Left ventricle myocardium inferior (tissue), 1 donor: ENCODE results near the gene TRAP1. TPM values are rescaled to one million over a fixed set of nuclear protein-coding genes. Genes with fewer than 3 reads are reported as not detected.

Experiments
- DNase-seq: peaks from one replicate; pipeline ENCODE4 v3.0.0-alpha.2; 2020
- H3K27ac ChIP-seq: fragments of 200-600 bp; replicated peaks from 2 replicates; pipeline ENCODE4 v1.8.0; 2021
- H3K27me3 ChIP-seq: fragments of 200-600 bp; 2 replicates; pipeline ENCODE4 v1.8.0; 2021; ENCODE audit warnings: low read depth
- H3K36me3 ChIP-seq: fragments of 200-600 bp; 2 replicates; pipeline ENCODE4 v1.8.0; 2021
- H3K4me1 ChIP-seq: fragments of 200-600 bp; 2 replicates; pipeline ENCODE4 v1.8.0; 2021
- H3K4me3 ChIP-seq: fragments of 200-600 bp; 2 replicates; pipeline ENCODE4 v1.8.0; 2021; ENCODE audit warnings: mild to moderate bottlenecking, moderate library complexity
- H3K9me3 ChIP-seq: fragments of 200-600 bp; replicated peaks from 2 replicates; pipeline ENCODE4 v1.8.0; 2021
- intact Hi-C: fragments of 100-400 bp; cut with micrococcal nuclease; formaldehyde crosslinking; loops from one replicate; pipeline ENCODE4 v1.11.0; 2022
- total RNA-seq: library from RNA; stranded (reverse); fragmentation: NEBNext Ultra II Directional; extraction: Animal tissue kit (Norgen Biotek cat#: 25700); gene quantifications from one replicate; pipeline ENCODE4 v1.2.1, GENCODE V29; 2021
- TF ChIP-seq, protein P1 (sequence below): fragments of 200-600 bp; IDR thresholded peaks from 2 replicates; pipeline ENCODE4 v1.8.0; 2021; ENCODE audit warnings: antibody characterized with exemption, mild to moderate bottlenecking, borderline replicate concordance
- donor health status: DM: no; HTN: yes; CAD: no; lungs with severe emphysema.

Gene TRAP1
- total RNA-seq, 1 donor from 2014 or later, result 128 TPM

DNA sequence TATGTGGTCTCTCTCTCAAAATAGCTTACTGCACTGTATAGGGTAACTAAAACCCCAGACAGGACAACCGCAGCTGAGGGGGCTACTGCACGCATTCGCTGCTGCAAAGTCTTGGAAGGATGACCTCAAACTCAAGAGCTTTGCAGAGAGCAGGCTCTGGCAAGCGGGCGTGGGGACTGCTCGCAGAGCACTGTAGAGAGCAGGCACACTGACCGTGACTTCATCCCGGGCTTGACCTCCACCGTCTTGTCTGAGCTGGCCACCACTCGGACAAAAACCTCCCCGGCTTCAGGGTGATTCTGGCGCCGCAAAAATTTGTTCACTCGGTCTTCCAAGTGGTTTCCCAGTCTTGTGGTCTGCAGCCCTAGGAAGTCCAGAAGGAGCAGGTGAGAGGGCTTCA is 22.9 kb upstream of the TRAP1 start:
- intact Hi-C loops, result no loop called here
- Histone ChIP-seq H3K4me1 (no peaks in the 10 kb centered on the region), H3K27ac (no peak overlapping the region), H3K27me3 (no peaks in the 10 kb centered on the region), H3K9me3 (no peaks in the 10 kb centered on the region), H3K4me3 (no peak overlapping the region), H3K36me3 (peaks cover 100% of the 10 kb centered on the region)
- no peak for DNase-seq
- TF ChIP-seq, protein P1, sequence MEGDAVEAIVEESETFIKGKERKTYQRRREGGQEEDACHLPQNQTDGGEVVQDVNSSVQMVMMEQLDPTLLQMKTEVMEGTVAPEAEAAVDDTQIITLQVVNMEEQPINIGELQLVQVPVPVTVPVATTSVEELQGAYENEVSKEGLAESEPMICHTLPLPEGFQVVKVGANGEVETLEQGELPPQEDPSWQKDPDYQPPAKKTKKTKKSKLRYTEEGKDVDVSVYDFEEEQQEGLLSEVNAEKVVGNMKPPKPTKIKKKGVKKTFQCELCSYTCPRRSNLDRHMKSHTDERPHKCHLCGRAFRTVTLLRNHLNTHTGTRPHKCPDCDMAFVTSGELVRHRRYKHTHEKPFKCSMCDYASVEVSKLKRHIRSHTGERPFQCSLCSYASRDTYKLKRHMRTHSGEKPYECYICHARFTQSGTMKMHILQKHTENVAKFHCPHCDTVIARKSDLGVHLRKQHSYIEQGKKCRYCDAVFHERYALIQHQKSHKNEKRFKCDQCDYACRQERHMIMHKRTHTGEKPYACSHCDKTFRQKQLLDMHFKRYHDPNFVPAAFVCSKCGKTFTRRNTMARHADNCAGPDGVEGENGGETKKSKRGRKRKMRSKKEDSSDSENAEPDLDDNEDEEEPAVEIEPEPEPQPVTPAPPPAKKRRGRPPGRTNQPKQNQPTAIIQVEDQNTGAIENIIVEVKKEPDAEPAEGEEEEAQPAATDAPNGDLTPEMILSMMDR, result no peak

DNA sequence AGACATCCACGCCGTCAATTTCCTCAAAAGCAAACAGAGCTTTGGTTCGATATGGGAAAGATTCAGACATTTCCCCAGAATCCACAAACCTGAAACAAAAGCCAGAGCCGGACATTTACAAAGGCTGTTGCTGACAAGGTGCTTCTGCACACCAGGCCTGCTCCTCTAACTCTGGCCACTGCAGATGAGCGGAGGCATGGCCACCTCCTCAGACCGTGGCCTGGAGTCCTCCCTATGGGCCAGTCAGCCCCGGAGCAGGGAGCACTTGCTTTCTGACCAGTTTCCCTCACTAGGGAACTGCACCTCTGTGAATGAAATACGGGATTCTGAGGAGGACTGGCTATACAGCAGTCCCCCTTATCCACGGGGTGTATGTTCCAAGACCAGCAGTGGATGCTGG is 22.3 kb upstream of the TRAP1 start:
- intact Hi-C loops, result no loop called here
- peaks cover 100% of the 10 kb centered on the region for H3K36me3 ChIP-seq
- no peaks in the 10 kb centered on the region for H3K27me3 ChIP-seq
- no peak overlapping the region for H3K27ac ChIP-seq
- TF ChIP-seq, protein P1, result no peak
- no peak overlapping the region for H3K4me3 ChIP-seq
- no peaks in the 10 kb centered on the region for H3K9me3 ChIP-seq
- H3K4me1 ChIP-seq, result no peaks in the 10 kb centered on the region
- no peak for DNase-seq

- intact Hi-C loops, result no loop called here
- H3K27ac ChIP-seq, result no peak overlapping the region
- H3K27me3 ChIP-seq, result no peaks in the 10 kb centered on the region
- DNase-seq, result no peak
- H3K4me1 ChIP-seq, result no peaks in the 10 kb centered on the region
- peaks cover 100% of the 10 kb centered on the region for H3K36me3 ChIP-seq
- TF ChIP-seq, protein P1, result no peak
- no peaks in the 10 kb centered on the region for H3K9me3 ChIP-seq
- no peak overlapping the region for H3K4me3 ChIP-seq
Observed at GRCh38 chr16:3738541-3738940, 21.2 kb upstream of the TRAP1 start.

DNA sequence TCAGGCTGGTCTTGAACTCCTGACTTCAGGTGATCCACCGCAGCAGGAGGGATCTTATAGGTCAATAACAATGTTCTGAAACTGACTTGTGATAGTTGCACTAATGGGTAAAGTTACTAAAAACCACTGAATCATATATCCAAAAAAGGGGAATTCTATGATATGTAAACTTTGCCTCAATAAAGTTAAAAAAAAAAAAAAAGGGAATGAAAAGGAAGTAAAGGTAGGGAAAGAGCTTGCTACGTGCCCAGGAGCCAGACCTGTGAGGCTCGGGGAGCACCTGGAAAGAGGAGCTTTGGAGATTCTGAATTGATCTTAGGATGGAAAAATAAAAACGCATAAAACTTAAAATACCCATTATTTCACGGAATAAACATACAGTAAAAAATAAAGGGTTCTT is 20.8 kb upstream of the TRAP1 start:
- H3K4me1 ChIP-seq, result no peaks in the 10 kb centered on the region

DNA sequence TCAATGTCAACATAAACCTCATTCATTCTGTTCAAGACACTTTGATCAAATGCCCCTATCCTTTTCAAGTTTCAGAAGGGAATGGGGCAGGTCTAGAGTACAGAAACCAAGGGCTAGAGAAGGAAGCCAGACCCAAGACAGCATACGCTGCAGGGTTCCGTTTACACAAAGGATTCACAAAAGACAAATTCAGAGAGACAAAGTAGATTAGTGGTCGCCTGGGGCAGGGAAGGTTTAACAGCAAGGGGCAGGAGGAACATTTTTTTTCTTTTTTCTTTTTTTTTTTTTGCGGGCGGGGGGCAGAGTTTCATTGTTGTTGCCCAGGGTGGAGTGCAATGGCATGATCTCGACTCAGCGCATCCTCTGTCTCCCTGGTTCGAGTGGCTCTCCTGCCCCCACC is 19.9 kb upstream of the TRAP1 start:
- TF ChIP-seq, protein P1, result no peak
- Histone ChIP-seq H3K27ac (no peak overlapping the region), H3K4me3 (no peak overlapping the region), H3K27me3 (no peaks in the 10 kb centered on the region), H3K36me3 (peaks cover 100% of the 10 kb centered on the region), H3K9me3 (no peaks in the 10 kb centered on the region), H3K4me1 (no peaks in the 10 kb centered on the region)
- no peak for DNase-seq
- intact Hi-C loops, result no loop called here

More for the DNA sequence above, 20.8 kb upstream of the TRAP1 start:
- H3K4me3 ChIP-seq, result no peak overlapping the region
- no peaks in the 10 kb centered on the region for H3K9me3 ChIP-seq
- intact Hi-C loops, result no loop called here
- no peaks in the 10 kb centered on the region for H3K27me3 ChIP-seq
- H3K27ac ChIP-seq, result no peak overlapping the region
- TF ChIP-seq, protein P1, result no peak
- peaks cover 100% of the 10 kb centered on the region for H3K36me3 ChIP-seq
- DNase-seq, result no peak

DNA sequence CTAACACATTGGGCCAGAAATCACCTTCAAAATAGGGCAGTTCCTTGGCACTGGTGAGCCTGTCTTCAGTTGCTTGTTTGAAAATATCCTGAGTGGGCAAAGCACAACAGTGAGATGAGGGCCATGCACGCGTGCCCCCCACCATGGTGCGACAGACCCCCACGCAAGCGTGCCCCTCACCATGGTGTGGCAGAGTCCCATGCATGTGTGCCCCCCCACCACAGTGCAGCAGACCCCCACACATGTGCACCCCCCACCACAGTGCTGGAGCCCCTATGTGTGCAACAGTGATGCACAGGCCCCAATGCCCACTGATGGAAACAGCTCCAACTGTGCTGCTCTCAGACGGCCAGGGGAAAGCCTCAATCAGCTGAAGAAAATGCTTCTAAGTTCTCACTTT is 18.8 kb upstream of the TRAP1 start:
- no peaks in the 10 kb centered on the region for H3K9me3 ChIP-seq
- H3K4me3 ChIP-seq, result no peak overlapping the region
- intact Hi-C loops, result no loop called here
- no peak for DNase-seq
- H3K36me3 ChIP-seq, result peaks cover 100% of the 10 kb centered on the region
- no peak overlapping the region for H3K27ac ChIP-seq
- TF ChIP-seq, protein P1, result no peak
- no peaks in the 10 kb centered on the region for H3K4me1 ChIP-seq
- H3K27me3 ChIP-seq, result no peaks in the 10 kb centered on the region
